H1 (cell line): ENCODE results near the gene TSPAN1.
"Not testable (repeated sequence)": the region's sequence is repeated elsewhere in the genome, so short reads cannot be mapped to it uniquely, and the experiment has no call there.

Experiments used
- CEBPB ChIP-seq: IDR thresholded peaks from 2 replicates; pipeline ENCODE4 v1.6.1; 2012; ENCODE audit warnings: low read depth, low read length
- EZH2 ChIP-seq: fragments of 200-600 bp; sonication (generic); IDR thresholded peaks from 2 replicates; pipeline ENCODE4 v1.7.1; 2012; ENCODE audit warnings: low read depth, mild to moderate bottlenecking, moderate library complexity, low read length, inconsistent platforms; ENCODE audit not compliant: severe bottlenecking
- KDM4A ChIP-seq: IDR thresholded peaks from one replicate; pipeline ENCODE4 v1.7.1; 2012; ENCODE audit warnings: low read depth, mild to moderate bottlenecking, moderate library complexity, low read length, inconsistent platforms; ENCODE audit not compliant: severe bottlenecking
- NANOG ChIP-seq: IDR thresholded peaks from 2 replicates; pipeline ENCODE4 v1.6.1; 2011; ENCODE audit warnings: low read length, low read depth, mild to moderate bottlenecking, inconsistent platforms; ENCODE audit not compliant: insufficient read depth, poor library complexity, severe bottlenecking
- POLR2AphosphoS5 ChIP-seq: IDR thresholded peaks from 2 replicates; pipeline ENCODE4 v1.6.1; 2011; ENCODE audit warnings: low read depth, low read length
- SIN3A ChIP-seq, 2 experiments: IDR thresholded peaks in 1 of 2; conservative IDR thresholded peaks in 1 of 2; 2 replicates each; pipeline ENCODE4 v1.6.1; 2011 to 2012; ENCODE audit warnings: low read length in 2 of 2, improper control_type of control experiment in 1 of 2, low read depth in 1 of 2, mild to moderate bottlenecking in 1 of 2
- SIRT6 ChIP-seq: IDR thresholded peaks from one replicate; pipeline ENCODE4 v1.7.1; 2012; ENCODE audit warnings: low read length, inconsistent platforms
- TAF7 ChIP-seq: optimal IDR thresholded peaks from 2 replicates; pipeline ENCODE3; 2011; ENCODE audit warnings: low read depth, mild to moderate bottlenecking, inconsistent platforms, low read length, moderate library complexity, borderline replicate concordance
- TCF12 ChIP-seq: IDR thresholded peaks from 2 replicates; pipeline ENCODE4 v1.6.1; 2011; ENCODE audit warnings: low read depth, mild to moderate bottlenecking, low read length
- YY1 ChIP-seq: IDR thresholded peaks from 2 replicates; pipeline ENCODE4 v1.6.1; 2011; ENCODE audit warnings: low read depth, mild to moderate bottlenecking, low read length
- TF ChIP-seq, protein P1 (sequence below), 3 experiments: IDR thresholded peaks; 1 replicate in 2 of 3; 2 replicates in 1 of 3; pipeline versions ENCODE4 v1.5.1 to v1.6.1; 2011; ENCODE audit warnings: low read length in 3 of 3, mild to moderate bottlenecking in 3 of 3, inconsistent platforms in 2 of 3, low read depth in 1 of 3, moderate library complexity in 1 of 3; ENCODE audit not compliant: insufficient read depth in 1 of 3; ENCODE audit errors: control extremely low read depth in 1 of 3

DNA sequence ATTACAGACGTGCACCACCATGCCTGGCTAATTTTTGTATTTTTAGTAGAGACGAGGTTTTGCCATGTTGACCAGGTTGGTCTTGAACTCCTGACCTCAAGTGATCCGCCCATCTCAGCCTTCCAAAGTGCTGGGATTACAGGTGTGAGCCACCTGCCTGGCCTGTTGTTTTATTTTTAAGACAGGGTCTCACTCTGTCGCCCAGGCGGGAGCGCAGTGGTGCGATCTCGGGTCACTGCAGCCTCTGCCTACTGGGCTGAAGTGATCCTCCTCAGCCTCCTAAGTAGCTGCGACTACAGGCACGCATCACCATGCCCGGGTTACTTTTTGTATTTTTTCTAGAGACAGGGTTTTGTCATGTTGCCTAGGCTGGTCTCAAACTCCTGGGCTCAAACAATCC lies 48.2 kb downstream of the TSPAN1 start:
- TF ChIP-seq, protein P1, sequence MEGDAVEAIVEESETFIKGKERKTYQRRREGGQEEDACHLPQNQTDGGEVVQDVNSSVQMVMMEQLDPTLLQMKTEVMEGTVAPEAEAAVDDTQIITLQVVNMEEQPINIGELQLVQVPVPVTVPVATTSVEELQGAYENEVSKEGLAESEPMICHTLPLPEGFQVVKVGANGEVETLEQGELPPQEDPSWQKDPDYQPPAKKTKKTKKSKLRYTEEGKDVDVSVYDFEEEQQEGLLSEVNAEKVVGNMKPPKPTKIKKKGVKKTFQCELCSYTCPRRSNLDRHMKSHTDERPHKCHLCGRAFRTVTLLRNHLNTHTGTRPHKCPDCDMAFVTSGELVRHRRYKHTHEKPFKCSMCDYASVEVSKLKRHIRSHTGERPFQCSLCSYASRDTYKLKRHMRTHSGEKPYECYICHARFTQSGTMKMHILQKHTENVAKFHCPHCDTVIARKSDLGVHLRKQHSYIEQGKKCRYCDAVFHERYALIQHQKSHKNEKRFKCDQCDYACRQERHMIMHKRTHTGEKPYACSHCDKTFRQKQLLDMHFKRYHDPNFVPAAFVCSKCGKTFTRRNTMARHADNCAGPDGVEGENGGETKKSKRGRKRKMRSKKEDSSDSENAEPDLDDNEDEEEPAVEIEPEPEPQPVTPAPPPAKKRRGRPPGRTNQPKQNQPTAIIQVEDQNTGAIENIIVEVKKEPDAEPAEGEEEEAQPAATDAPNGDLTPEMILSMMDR (IDR thresholded peaks at IDR 0.05; ENCODE audit: control extremely low read depth in 1 of 3, insufficient read depth in 1 of 3, low read depth in 1 of 3, low read length in 3 of 3): not testable (repeated sequence)
- not testable (repeated sequence) for TF ChIP-seq TCF12; EZH2; YY1; POLR2AphosphoS5; NANOG; TAF7; SIRT6; SIN3A (conservative IDR thresholded peaks at IDR 0.05 in 1 of 2, IDR thresholded peaks at IDR 0.05 in 1 of 2; ENCODE audit: low read depth in 1 of 2, low read length in 2 of 2); KDM4A; CEBPB
